GM12878 (cell line): Measurements from ENCODE around the gene OPTC.

Experiments
- ATF7 ChIP-seq: fragments of 450-650 bp; IDR thresholded peaks from 2 replicates; pipeline ENCODE4 v1.6.1; 2016; ENCODE audit warnings: low read depth, mild to moderate bottlenecking
- BRCA1 ChIP-seq: IDR thresholded peaks from 2 replicates; pipeline ENCODE4 v1.6.1; 2011; ENCODE audit warnings: low read depth, low read length, improper control_type of control experiment
- CEBPB ChIP-seq, 2 experiments: fragments of 150-350 bp in 1 of 2; IDR thresholded peaks; 2 replicates each; pipeline ENCODE4 v1.6.1; 2012 to 2014; ENCODE audit warnings: low read depth in 2 of 2, low read length in 2 of 2, borderline replicate concordance in 1 of 2, inconsistent platforms in 1 of 2
- CHD1 ChIP-seq: IDR thresholded peaks from 2 replicates; pipeline ENCODE4 v1.6.1; 2012; ENCODE audit warnings: low read depth, low read length, improper control_type of control experiment
- CREM ChIP-seq: IDR thresholded peaks from 2 replicates; pipeline ENCODE4 v1.6.1; 2014; ENCODE audit warnings: antibody characterized with exemption, low read depth
- CTCF ChIP-seq, 3 experiments: IDR thresholded peaks in 2 of 3; conservative IDR thresholded peaks in 1 of 3; 2 replicates each; pipeline ENCODE4 v1.5.1; 2011; ENCODE audit warnings: low read depth in 3 of 3, low read length in 3 of 3, mild to moderate bottlenecking in 3 of 3, control low read depth in 2 of 3, moderate library complexity in 2 of 3, inconsistent platforms in 1 of 3, mixed read lengths in 1 of 3; ENCODE audit not compliant: control insufficient read depth in 2 of 3, insufficient read depth in 1 of 3; ENCODE audit errors: extremely low read depth in 1 of 3
- EGR1 ChIP-seq, 2 experiments: IDR thresholded peaks; 1 replicate in 1 of 2; 2 replicates in 1 of 2; pipeline ENCODE4 v1.6.1; 2011 to 2012; ENCODE audit warnings: low read depth in 2 of 2, low read length in 2 of 2, borderline replicate concordance in 1 of 2, mild to moderate bottlenecking in 1 of 2, moderate library complexity in 1 of 2
- EP300 ChIP-seq, 2 experiments: fragments of 150-350 bp in 1 of 2; IDR thresholded peaks; 2 replicates each; pipeline ENCODE4 v1.6.1; 2011 to 2012; ENCODE audit warnings: low read depth in 2 of 2, low read length in 2 of 2, borderline replicate concordance in 1 of 2, improper control_type of control experiment in 1 of 2, inconsistent platforms in 1 of 2; ENCODE audit not compliant: control insufficient read depth in 1 of 2
- MYC ChIP-seq: IDR thresholded peaks from 2 replicates; pipeline ENCODE4 v1.6.1; 2011; ENCODE audit warnings: mild to moderate bottlenecking, low read length, moderate library complexity, inconsistent platforms; ENCODE audit not compliant: insufficient read depth, insufficient replicate concordance, insufficient read length, severe bottlenecking
- NR2F1 ChIP-seq: fragments of 450-650 bp; conservative IDR thresholded peaks from 2 replicates; pipeline ENCODE4 v1.6.1; 2017; ENCODE audit warnings: mild to moderate bottlenecking
- POLR2A ChIP-seq: IDR thresholded peaks from 2 replicates; pipeline ENCODE4 v1.6.1; 2011; ENCODE audit warnings: low read depth, mild to moderate bottlenecking, low read length
- YY1 ChIP-seq: IDR thresholded peaks from 2 replicates; pipeline ENCODE4 v1.6.1; 2011; ENCODE audit warnings: low read depth, mild to moderate bottlenecking, low read length
- TF ChIP-seq, protein P1 (sequence below): IDR thresholded peaks from 2 replicates; pipeline ENCODE4 v1.6.1; 2011; ENCODE audit warnings: low read depth, low read length, improper control_type of control experiment, borderline replicate concordance

DNA sequence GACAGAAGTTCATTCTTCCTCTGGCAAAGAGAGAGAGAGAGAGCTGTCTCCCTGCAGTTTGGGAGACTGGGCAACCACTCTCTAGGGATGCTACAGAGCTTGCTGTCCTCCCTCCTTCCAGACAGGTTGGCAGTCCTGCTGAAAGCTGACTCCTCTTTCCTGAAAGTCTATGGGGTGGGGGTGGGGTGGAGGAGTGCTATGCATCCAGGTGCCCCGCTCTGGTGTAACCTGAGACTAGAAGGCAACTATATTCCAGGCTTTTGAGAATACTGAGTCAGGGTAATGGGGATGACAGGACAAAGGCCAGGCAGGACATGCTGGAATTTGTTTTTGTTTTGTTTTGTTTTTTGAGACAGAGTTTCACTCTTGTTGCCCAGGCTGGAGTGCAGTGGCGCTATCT is 55.4 kb downstream of the OPTC start:
- TF ChIP-seq ATF7 (no peak), CREM (no peak), CHD1 (no peak), EGR1 (IDR thresholded peaks at IDR 0.05; ENCODE audit: borderline replicate concordance in 1 of 2, low read depth in 2 of 2, low read length in 2 of 2) (no peak), EP300 (IDR thresholded peaks at IDR 0.05; ENCODE audit: borderline replicate concordance in 1 of 2, control insufficient read depth in 1 of 2, low read depth in 2 of 2, low read length in 2 of 2) (no peak), BRCA1 (no peak), NR2F1 (no peak), MYC (no peak), YY1 (no peak), CTCF (IDR thresholded peaks at IDR 0.05 in 2 of 3, conservative IDR thresholded peaks at IDR 0.05 in 1 of 3; ENCODE audit: control insufficient read depth in 2 of 3, extremely low read depth in 1 of 3, insufficient read depth in 1 of 3, low read depth in 3 of 3, low read length in 3 of 3) (no peak), CEBPB (IDR thresholded peaks at IDR 0.05; ENCODE audit: borderline replicate concordance in 1 of 2, low read depth in 2 of 2, low read length in 2 of 2) (no peak), POLR2A (no peak)
- TF ChIP-seq, protein P1, sequence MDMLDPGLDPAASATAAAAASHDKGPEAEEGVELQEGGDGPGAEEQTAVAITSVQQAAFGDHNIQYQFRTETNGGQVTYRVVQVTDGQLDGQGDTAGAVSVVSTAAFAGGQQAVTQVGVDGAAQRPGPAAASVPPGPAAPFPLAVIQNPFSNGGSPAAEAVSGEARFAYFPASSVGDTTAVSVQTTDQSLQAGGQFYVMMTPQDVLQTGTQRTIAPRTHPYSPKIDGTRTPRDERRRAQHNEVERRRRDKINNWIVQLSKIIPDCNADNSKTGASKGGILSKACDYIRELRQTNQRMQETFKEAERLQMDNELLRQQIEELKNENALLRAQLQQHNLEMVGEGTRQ = no peak
